GM12801 (cell line): ENCODE data around the gene SLC4A5.

Experiments used
- CTCF ChIP-seq: IDR thresholded peaks from one replicate; pipeline ENCODE4 v1.5.1; 2011; ENCODE audit warnings: control low read depth; ENCODE audit not compliant: insufficient read length; ENCODE audit errors: extremely low read depth

SLC4A5 gene

GRCh38 chr2:74312913-74313312, 30.3 kb downstream of the SLC4A5 start:
- no peak for TF ChIP-seq CTCF

GRCh38 chr2:74307720-74308119, 35.5 kb downstream of the SLC4A5 start:
- no peak for TF ChIP-seq CTCF

- no peak for TF ChIP-seq CTCF
Observed at GRCh38 chr2:74304332-74305148, 38.7 kb downstream of the SLC4A5 start.

- no peak for TF ChIP-seq CTCF
Observed at GRCh38 chr2:74302865-74303264, 40.4 kb downstream of the SLC4A5 start.

- TF ChIP-seq CTCF, result no peak
Observed at GRCh38 chr2:74301262-74301661, 42.0 kb downstream of the SLC4A5 start.

GRCh38 chr2:74300506-74300905, 42.7 kb downstream of the SLC4A5 start:
- TF ChIP-seq CTCF, result no peak

GRCh38 chr2:74297950-74298349, 45.3 kb downstream of the SLC4A5 start:
- no peak for TF ChIP-seq CTCF

- no peak for TF ChIP-seq CTCF
Observed at GRCh38 chr2:74297391-74297790, 45.8 kb downstream of the SLC4A5 start.
